HG02970 (cell line): ENCODE measurements around the gene B3GALNT1.

Experiments used
- ATAC-seq: cut with Tn5 transposase; IDR thresholded peaks from one replicate; pipeline ENCODE4 v1.9.1; 2021; ENCODE audit warnings: mild to moderate bottlenecking, moderate library complexity, moderate number of reproducible peaks; ENCODE audit not compliant: unreplicated experiment, low FRiP score

Gene B3GALNT1

GRCh38 chr3:161104561-161105551 is at the start of gene B3GALNT1:
B3GALNT1 (minus strand) TSS chr3:161105349; CDS start chr3:161086754, 18,595 bp downstream.
- peak; percentile 68 for ATAC-seq

DNA sequence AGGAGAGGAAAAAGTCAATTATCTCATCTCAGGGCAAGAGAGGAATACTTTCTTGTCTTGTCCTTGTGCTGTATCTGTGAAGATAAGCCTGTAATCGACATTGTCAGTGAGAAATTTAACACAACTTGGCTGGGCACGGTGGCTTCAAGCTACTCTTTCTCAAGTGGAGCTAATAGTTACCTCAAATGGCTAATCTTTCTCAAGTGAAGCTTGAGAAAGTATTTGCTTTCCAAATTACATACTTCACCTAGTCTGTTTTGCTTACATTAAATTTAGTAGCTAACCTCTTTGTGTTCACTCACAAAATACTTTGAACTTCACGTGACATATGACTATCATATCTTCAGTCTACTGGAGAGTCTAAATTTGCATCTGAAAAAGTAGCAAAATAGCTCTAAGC is 48.3 kb upstream of the B3GALNT1 start:
- ATAC-seq = no peak

DNA sequence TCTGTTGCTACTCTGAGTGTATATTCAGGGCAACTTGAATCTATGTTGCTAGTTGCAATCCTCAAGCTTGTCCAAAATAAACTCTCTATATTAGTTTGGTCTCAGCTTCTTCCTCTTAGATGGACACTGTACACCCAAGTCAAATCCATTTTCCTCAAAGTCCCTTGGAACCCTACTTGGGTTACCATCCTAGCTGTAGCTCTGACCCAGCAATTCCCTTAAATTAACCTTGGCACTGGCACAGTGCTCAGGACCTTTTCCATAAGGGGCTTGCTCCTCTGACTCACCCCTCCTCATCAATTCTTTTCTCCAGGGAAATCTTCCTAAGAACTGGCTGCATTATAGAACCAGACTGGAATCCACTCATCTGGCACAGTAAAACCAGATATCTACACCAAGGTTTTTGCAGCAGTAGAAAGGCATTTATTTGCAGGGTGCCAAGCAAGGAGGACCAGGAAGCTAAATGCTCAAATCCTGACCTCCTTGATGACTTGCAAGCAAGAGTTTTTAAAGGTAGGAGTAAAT is 44.9 kb upstream of the B3GALNT1 start:
- ATAC-seq = no peak

DNA sequence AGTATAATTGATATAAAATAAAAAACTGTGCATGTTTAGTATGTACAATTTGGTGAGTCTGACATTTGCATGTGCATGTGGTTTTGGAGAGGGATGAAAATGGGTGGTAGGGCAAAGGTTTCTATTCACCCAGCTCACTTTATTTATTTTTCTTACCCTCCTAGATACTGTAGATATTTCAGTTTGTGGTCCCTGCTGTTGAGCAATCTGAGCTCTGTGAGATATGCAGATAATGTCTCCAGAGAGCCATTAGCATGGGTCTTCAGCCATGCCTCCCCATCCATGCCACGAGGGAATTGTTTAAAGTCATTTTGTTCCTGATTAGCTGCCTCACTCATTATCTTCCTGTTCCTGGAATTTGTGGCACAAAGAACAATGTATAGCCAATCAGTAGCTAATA is 44.4 kb upstream of the B3GALNT1 start:
- no peak for ATAC-seq

- ATAC-seq = no peak
Observed at GRCh38 chr3:161148832-161149475, 43.8 kb upstream of the B3GALNT1 start.

DNA sequence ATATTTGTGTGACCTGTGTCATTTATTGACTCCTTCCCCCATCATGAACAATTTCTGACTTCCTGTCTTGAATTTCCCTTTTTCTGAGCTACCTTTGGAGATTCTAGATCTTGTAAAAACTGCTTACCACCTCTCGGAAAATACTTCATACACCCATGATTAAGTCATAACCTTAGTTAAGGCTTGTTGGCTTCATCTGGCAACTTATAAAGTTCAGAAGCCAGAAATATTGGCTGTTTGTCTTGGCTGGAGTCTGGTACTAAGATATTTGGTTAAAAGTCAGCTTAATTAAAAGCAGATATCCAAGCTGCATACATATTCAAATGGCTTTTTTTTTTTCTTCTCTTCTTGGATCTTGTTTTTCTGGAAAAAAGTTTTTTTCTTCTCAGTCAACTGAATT is 37.3 kb upstream of the B3GALNT1 start:
- ATAC-seq = no peak

DNA sequence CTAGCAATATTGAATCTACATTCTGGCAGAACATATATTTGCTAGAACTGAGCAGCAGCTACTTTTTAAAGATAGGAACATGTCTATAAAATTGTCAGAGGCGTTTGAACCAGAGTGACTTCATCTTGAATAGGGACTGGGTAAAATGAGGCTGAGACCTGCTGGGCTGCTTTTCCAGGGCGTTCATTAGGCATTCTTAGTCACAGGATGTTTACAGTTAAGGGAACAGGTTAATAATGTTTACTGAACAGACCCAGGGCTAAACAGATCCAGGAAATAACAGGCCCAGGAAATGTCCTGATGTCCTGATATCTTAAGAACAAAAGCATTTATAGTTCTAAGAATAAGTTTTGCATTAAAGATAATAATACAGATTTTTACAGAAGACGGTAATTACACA is 34.5 kb upstream of the B3GALNT1 start:
- ATAC-seq = no peak

GRCh38 chr3:161137260-161137659 is 32.1 kb upstream of the B3GALNT1 start:
- ATAC-seq = no peak

- ATAC-seq = no peak
Observed at GRCh38 chr3:161132391-161132790, 27.2 kb upstream of the B3GALNT1 start.

- ATAC-seq = no peak
Observed at GRCh38 chr3:161126495-161126894, 21.3 kb upstream of the B3GALNT1 start.

- no peak for ATAC-seq
Observed at GRCh38 chr3:161117646-161118045, 12.5 kb upstream of the B3GALNT1 start.

DNA sequence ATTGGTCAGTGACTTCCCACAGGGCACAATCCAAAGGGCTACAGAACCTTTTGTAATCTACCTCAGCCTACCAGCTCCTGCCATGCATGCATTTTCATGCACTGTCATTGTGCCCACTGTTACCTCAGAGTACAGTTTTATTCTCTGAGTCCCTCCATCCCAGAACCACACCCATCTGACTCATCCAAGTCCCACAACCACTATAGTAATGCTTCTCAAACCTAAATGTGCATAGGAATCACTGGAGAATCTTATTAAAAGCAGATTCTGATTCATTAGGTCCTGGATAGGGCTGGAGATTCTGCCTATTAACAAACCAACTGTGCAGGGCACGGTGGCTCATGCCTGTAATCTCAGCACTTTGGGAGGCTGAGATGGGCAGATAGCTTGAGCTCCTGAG is 3.7 kb upstream of the B3GALNT1 start:
- ATAC-seq = no peak

- ATAC-seq = no peak
Observed at GRCh38 chr3:161107311-161107710, 2.2 kb upstream of the B3GALNT1 start.

GRCh38 chr3:161103776-161104385 is 1.3 kb downstream of the B3GALNT1 start:
- no peak for ATAC-seq

DNA sequence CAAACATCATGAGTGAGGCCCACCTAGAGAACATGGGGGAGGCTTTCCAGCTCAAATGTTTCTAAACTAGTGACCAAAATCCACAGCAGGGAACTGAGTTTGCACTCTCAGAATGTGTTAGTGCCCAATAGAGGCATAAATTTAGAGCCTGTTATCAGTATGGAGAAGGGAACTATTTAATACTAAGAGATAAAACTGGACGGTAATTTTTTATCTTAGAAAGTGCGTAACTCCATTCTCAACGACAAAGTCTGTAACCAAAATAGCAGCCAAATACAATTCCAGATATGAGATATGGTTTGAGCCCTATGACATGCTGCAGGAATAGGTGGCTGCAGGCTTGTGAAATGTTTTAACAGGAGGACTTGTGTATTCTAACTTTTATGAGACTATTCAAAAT is 3.5 kb downstream of the B3GALNT1 start:
- ATAC-seq = no peak

DNA sequence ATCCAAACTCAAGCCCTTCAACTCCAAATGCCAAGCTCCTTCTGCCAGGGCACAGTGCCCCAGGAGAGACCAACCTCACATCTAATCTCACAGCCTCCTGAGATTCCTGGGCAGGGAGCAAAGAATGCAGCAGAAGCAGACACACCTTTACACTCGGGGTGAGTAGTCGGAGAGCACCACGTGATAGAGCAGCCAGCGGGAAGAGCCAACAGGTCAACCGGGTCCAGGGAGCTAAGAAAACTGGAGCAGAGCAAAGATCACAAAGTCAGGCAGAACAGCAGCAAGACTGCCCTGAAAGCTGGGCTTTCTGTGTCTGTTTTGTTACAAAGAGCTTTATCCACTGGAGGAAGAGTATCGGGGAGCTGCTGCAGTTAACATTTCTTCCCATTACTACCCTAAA is 4.2 kb downstream of the B3GALNT1 start:
- ATAC-seq = no peak

GRCh38 chr3:161096771-161097367 is 8.3 kb downstream of the B3GALNT1 start:
- no peak for ATAC-seq

- no peak for ATAC-seq
Observed at GRCh38 chr3:161093895-161094294, 11.3 kb downstream of the B3GALNT1 start.

DNA sequence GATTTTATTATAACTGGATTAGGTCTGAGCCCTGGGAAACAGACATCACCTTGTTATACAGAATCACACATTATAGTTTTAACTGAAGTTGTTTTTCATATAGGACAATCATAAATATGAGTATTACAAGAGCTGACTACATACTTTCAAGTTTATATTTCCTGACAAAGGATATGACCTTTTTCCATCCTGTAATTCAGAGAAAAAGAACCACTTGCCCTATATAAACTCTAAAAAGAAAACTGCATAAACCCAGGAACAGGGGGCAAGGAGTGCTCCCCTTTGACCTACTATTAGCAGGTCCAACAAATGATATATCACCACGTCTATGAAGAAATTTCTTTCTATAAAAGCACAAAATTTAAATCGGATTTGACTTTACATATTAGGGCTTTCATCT is 20.9 kb downstream of the B3GALNT1 start:
- ATAC-seq = no peak

DNA sequence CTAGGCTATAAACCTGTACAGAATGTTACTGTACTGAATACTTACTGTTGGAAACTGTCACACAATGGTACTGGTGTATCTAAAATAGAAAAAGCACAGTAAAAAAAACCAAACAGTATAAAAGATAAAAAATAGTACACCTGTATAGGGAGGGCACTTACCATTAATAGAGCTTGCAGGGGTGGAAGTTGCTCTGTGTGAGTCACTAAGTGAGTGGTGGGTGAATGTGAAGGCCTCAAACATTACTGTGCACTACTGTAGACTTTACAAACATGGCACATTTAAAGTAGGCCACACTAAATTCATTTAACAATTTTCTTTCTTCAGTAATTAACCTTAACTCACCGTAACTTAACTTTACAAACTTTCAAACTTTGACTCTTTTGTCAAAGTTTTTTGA is 22.0 kb downstream of the B3GALNT1 start:
- ATAC-seq = no peak

DNA sequence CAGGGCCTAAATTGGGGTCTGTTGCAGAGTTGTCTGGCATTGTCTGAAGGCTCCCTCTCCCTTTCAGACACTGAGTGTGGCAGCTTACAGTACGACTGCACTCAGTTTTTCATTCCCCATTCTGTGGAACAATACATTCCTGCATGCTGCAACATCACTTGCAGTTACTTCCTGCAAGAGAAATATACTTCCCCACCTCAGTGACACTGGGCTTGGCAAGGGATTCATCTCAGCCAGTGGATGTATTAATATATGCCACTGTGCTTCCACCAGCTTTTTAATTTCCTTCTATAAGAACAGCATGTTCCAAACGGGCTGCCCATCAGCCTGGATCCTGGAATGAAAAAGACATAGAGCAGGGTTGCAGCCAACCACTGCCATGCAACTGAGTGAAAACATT is 23.1 kb downstream of the B3GALNT1 start:
- peak; percentile 16 for ATAC-seq
